ENCODE measurements around the gene ZDHHC5. TPM values are rescaled to one million over a fixed set of nuclear protein-coding genes. Genes with fewer than 3 reads are reported as not detected.

ZDHHC5 gene
- total and polyA plus RNA-seq, 2 of the 13 experiments (the other 11 are each of a cell fraction or from before 2014, with no cell fraction given) = 26.6 to 34.0 TPM

- no peak for TF ChIP-seq HOXA7 (CRISPR knock-in tag; IDR thresholded peaks at IDR 0.05)
- TF ChIP-seq PAXIP1 (CRISPR knock-in tag; conservative IDR thresholded peaks at IDR 0.05) = no peak
- TF ChIP-seq YEATS4 (CRISPR knock-in tag; IDR thresholded peaks at IDR 0.05; ENCODE audit: borderline replicate concordance) = 0 out of 2 replicates have a peak, but pooled peaks have one; percentile 73
- no peak for TF ChIP-seq SCMH1 (CRISPR knock-in tag; IDR thresholded peaks at IDR 0.05; ENCODE audit: borderline replicate concordance)
- TF ChIP-seq SRY (CRISPR knock-in tag; IDR thresholded peaks at IDR 0.05) = 0 out of 2 replicates have a peak, but pooled peaks have one; percentile 46
- TF ChIP-seq KAT8 (CRISPR knock-in tag; IDR thresholded peaks at IDR 0.05) = peak; percentile 45; the same call in 1 of the 2 replicates
- peak; percentile 45; the same call in 1 of the 2 replicates for TF ChIP-seq ARID5B (CRISPR knock-in tag; IDR thresholded peaks at IDR 0.05)
- peak; percentile 58 for TF ChIP-seq YY1 (IDR thresholded peaks at IDR 0.05; ENCODE audit: insufficient read depth, insufficient replicate concordance, low read depth, low read length)
- peak; percentile 64 for TF ChIP-seq IKZF4 (CRISPR knock-in tag; IDR thresholded peaks at IDR 0.05; ENCODE audit: borderline replicate concordance, low read depth, not compliant biosample characterization)
- 0 out of 2 replicates have a peak, but pooled peaks have one; percentile 49 for TF ChIP-seq JUND (CRISPR knock-in tag; IDR thresholded peaks at IDR 0.05)
- no peak for TF ChIP-seq AGO1 (IDR thresholded peaks at IDR 0.05; ENCODE audit: low read depth, low read length, poor library complexity, severe bottlenecking)
- peak; percentile 70 for TF ChIP-seq TAF15 (IDR thresholded peaks at IDR 0.05; ENCODE audit: low read depth, low read length, poor library complexity, severe bottlenecking)
- TF ChIP-seq THRA (CRISPR knock-in tag; IDR thresholded peaks at IDR 0.05; ENCODE audit: borderline replicate concordance) = 0 out of 2 replicates have a peak, but pooled peaks have one; percentile 4
- TF ChIP-seq FOXP1 (IDR thresholded peaks at IDR 0.05) = no peak
- TF ChIP-seq FOXP1 (CRISPR knock-in tag; IDR thresholded peaks at IDR 0.05) = 0 out of 2 replicates have a peak, but pooled peaks have one; percentile 18
- TF ChIP-seq FOXK1 (CRISPR knock-in tag; IDR thresholded peaks at IDR 0.05; ENCODE audit: borderline replicate concordance, low read depth) = peak; percentile 12; the same call in 1 of the 2 replicates
- no peak for TF ChIP-seq ZNF280B (CRISPR knock-in tag; IDR thresholded peaks at IDR 0.05; ENCODE audit: borderline replicate concordance)
- no peak for TF ChIP-seq MED1 (CRISPR knock-in tag; IDR thresholded peaks at IDR 0.05)
Measured at GRCh38 chr11:57667736-57668433, at the start of gene ZDHHC5 (continued).
